Fibroblast of lung (primary cell): ENCODE results near the gene DLG2. TPM values are rescaled to one million over a fixed set of nuclear protein-coding genes. Genes with fewer than 3 reads are reported as not detected.

Source experiments
- DNase-seq, 2 donors: peaks; one replicate each; pipeline versions ENCODE4 v3.0.0 to v3.0.0-alpha.2; 2010; ENCODE audit warnings: low read depth in 2 of 2
- H2AFZ ChIP-seq: 2 replicates; pipeline ENCODE4 v1.5.1; 2012; ENCODE audit warnings: low read length, control low read depth, inconsistent platforms
- H3K27ac ChIP-seq: 2 replicates; pipeline ENCODE4 v1.5.1; 2011; ENCODE audit warnings: low read length, control low read depth; ENCODE audit not compliant: insufficient read depth
- H3K27me3 ChIP-seq: 2 replicates; pipeline ENCODE4 v1.5.1; 2011; ENCODE audit warnings: mild to moderate bottlenecking, low read length; ENCODE audit not compliant: control insufficient read depth, insufficient read depth
- H3K36me3 ChIP-seq: 2 replicates; pipeline ENCODE4 v1.5.1; 2011; ENCODE audit warnings: low read length; ENCODE audit not compliant: control insufficient read depth, insufficient read depth
- H3K4me1 ChIP-seq: 2 replicates; pipeline ENCODE4 v1.5.1; 2011; ENCODE audit warnings: low read length; ENCODE audit not compliant: control insufficient read depth, insufficient read depth; ENCODE audit errors: extremely low read depth
- H3K4me2 ChIP-seq: 2 replicates; pipeline ENCODE4 v1.5.1; 2011; ENCODE audit warnings: low read length, control low read depth; ENCODE audit not compliant: insufficient read depth; ENCODE audit errors: extremely low read depth
- H3K4me3 ChIP-seq, 4 experiments: fragments of 200-600 bp in 1 of 4; sonication (generic) in 1 of 4; replicated peaks in 1 of 4; 2 replicates each; pipeline ENCODE4 v1.5.1; 2011 to 2016; ENCODE audit warnings: low read length in 4 of 4, low read depth in 3 of 4, mild to moderate bottlenecking in 3 of 4, control low read depth in 2 of 4, inconsistent platforms in 1 of 4, mixed read lengths in 1 of 4; ENCODE audit not compliant: insufficient read depth in 1 of 4; ENCODE audit errors: control extremely low read depth in 1 of 4
- H3K79me2 ChIP-seq: 2 replicates; pipeline ENCODE4 v1.5.1; 2012; ENCODE audit warnings: mild to moderate bottlenecking, low read length, inconsistent platforms; ENCODE audit not compliant: control insufficient read depth, insufficient read depth
- H3K9ac ChIP-seq: 2 replicates; pipeline ENCODE4 v1.5.1; 2011; ENCODE audit warnings: mild to moderate bottlenecking, low read length, control low read depth; ENCODE audit not compliant: insufficient read depth
- H3K9me3 ChIP-seq: 2 replicates; pipeline ENCODE4 v1.5.1; 2012; ENCODE audit warnings: low read depth, low read length; ENCODE audit not compliant: control insufficient read depth, insufficient read depth
- H4K20me1 ChIP-seq: 2 replicates; pipeline ENCODE4 v1.5.1; 2011; ENCODE audit warnings: low read length; ENCODE audit not compliant: control insufficient read depth, insufficient read depth; ENCODE audit errors: extremely low read depth
- CTCF ChIP-seq, 2 donors: IDR thresholded peaks in 1 of 2; conservative IDR thresholded peaks in 1 of 2; 1 replicate in 1 of 2; 2 replicates in 1 of 2; pipeline ENCODE4 v1.5.1; 2011 to 2012; ENCODE audit warnings: low read length in 2 of 2, control low read depth in 1 of 2, inconsistent platforms in 1 of 2, low read depth in 1 of 2, mild to moderate bottlenecking in 1 of 2
- EZH2 ChIP-seq: IDR thresholded peaks from 2 replicates; pipeline ENCODE4 v1.5.1; 2012; ENCODE audit warnings: low read length, control low read depth, mild to moderate bottlenecking; ENCODE audit errors: missing control alignments
- polyA plus RNA-seq, 2 donors: library from polyadenylated mRNA; depleted of rRNA in 1 of 2; stranded (reverse) in 1 of 2; unstranded in 1 of 2; fragments of >200 nt; gene quantifications; 2 replicates each; pipeline ENCODE4 v1.2.1, GENCODE V29; 2011 to 2012; ENCODE audit warnings: missing spikeins in 1 of 2
- total RNA-seq: library from RNA; depleted of rRNA; stranded (reverse); fragments of >200 nt; gene quantifications from 2 replicates; pipeline ENCODE4 v1.2.1, GENCODE V29; 2014

The DLG2 gene
- total and polyA plus RNA-seq, 2 donors (not counting 1 experiment from before 2014, with no cell fraction given) = 0.77 to 2.3 TPM

DNA sequence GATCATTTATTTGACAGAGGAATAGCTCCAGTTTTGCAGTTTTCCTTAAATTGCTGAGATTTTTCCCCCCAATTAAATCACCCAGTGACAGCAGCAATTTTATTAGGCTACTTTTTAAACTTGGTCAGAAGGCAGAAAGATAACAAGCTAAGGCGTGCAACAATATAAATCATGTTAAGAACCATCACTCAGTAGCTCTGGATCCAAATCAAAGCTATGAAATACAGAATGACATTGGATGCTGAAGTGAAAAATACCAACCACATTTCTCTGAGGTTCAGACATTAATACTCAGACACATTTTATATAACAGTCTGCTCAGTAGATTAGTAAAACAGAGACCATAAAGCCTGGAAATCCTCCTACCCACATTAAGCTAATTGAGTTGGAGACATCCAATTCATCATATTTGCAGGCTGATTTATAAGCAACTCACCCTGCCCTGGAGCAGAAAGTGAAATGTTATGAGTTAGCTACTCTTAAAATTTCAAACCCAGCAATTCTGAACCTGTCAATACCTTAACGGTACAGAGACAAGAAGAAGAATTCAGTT, 1108.4 kb downstream of the DLG2 start:
- no peak overlapping the region for H3K4me3 ChIP-seq

DNA sequence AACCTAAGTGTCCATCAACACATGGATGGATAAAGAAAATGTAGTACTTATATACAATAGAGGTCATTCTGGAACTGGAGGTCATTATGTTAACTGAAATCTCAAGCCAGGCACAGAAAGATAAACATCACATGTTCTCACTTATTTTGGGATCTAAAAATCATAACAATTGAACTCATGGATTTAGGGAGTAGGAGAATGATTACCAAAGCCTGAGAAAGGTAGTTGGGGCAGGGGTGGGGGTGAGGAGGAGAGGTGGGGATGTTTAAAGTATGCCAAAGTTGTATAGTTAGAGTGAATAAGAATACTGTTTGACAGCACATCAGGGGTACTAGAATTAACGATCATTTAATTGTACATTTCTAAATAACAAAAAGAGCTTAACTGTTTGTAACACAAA, 1112.7 kb downstream of the DLG2 start:
- DNase-seq = no peak
- no peaks in the 10 kb centered on the region for H3K36me3 ChIP-seq
- no peak overlapping the region for H2AFZ ChIP-seq
- H3K4me2 ChIP-seq = no peak overlapping the region
- no peak for TF ChIP-seq CTCF (conservative IDR thresholded peaks at IDR 0.05 in 1 of 2, IDR thresholded peaks at IDR 0.05 in 1 of 2; ENCODE audit: low read depth in 1 of 2, low read length in 2 of 2)
- TF ChIP-seq EZH2 = no peak
- no peak overlapping the region for H3K4me3 ChIP-seq
- no peaks in the 10 kb centered on the region for H3K27me3 ChIP-seq
- no peak overlapping the region for H3K9ac ChIP-seq
- no peaks in the 10 kb centered on the region for H3K79me2 ChIP-seq
- no peaks in the 10 kb centered on the region for H3K9me3 ChIP-seq
- no peak overlapping the region for H3K27ac ChIP-seq
- H4K20me1 ChIP-seq = no peaks in the 10 kb centered on the region
- H3K4me1 ChIP-seq = no peaks in the 10 kb centered on the region

More for the DNA sequence above, 1108.4 kb downstream of the DLG2 start:
- Histone ChIP-seq H3K27ac (no peak overlapping the region), H3K27me3 (no peaks in the 10 kb centered on the region), H4K20me1 (no peaks in the 10 kb centered on the region), H3K36me3 (no peaks in the 10 kb centered on the region), H3K79me2 (no peaks in the 10 kb centered on the region), H3K4me1 (no peaks in the 10 kb centered on the region), H3K9me3 (no peaks in the 10 kb centered on the region), H3K9ac (no peak overlapping the region), H3K4me2 (no peak overlapping the region), H2AFZ (no peak overlapping the region)
- TF ChIP-seq CTCF (conservative IDR thresholded peaks at IDR 0.05 in 1 of 2, IDR thresholded peaks at IDR 0.05 in 1 of 2; ENCODE audit: low read depth in 1 of 2, low read length in 2 of 2) (no peak), EZH2 (no peak)
- DNase-seq = no peak

GRCh38 chr11:84503503-84503902, 1123.6 kb downstream of the DLG2 start:
- no peaks in the 10 kb centered on the region for H3K9me3 ChIP-seq
- H3K36me3 ChIP-seq = no peaks in the 10 kb centered on the region
- no peaks in the 10 kb centered on the region for H3K27me3 ChIP-seq
- no peaks in the 10 kb centered on the region for H3K79me2 ChIP-seq
- no peaks in the 10 kb centered on the region for H3K4me1 ChIP-seq
- H3K9ac ChIP-seq = no peak overlapping the region
- H3K4me3 ChIP-seq = no peak overlapping the region
- DNase-seq = no peak
- no peak overlapping the region for H3K4me2 ChIP-seq
- no peak for TF ChIP-seq CTCF (conservative IDR thresholded peaks at IDR 0.05 in 1 of 2, IDR thresholded peaks at IDR 0.05 in 1 of 2; ENCODE audit: low read depth in 1 of 2, low read length in 2 of 2)
- TF ChIP-seq EZH2 = no peak
- no peak overlapping the region for H3K27ac ChIP-seq
- no peaks in the 10 kb centered on the region for H4K20me1 ChIP-seq
- no peak overlapping the region for H2AFZ ChIP-seq
